Esophagus squamous epithelium (tissue), 4 donors: ENCODE data around the gene SLC22A25.

Experiments used
- POLR2A ChIP-seq, 4 donors: fragments of 450-650 bp; IDR thresholded peaks; one replicate each; pipeline ENCODE4 v1.6.1; 2017; ENCODE audit warnings: antibody characterized with exemption in 4 of 4, mild to moderate bottlenecking in 4 of 4, moderate library complexity in 3 of 4
- TF ChIP-seq, protein P1 (sequence below), 6 experiments: fragments of 450-650 bp in 4 of 6; fragments of 200-600 bp in 2 of 6; sonication (generic) in 2 of 6; IDR thresholded peaks; one replicate each; pipeline ENCODE4 v1.5.1; 2016 to 2019; ENCODE audit warnings: antibody characterized with exemption in 6 of 6, mild to moderate bottlenecking in 4 of 6, moderate library complexity in 4 of 6

DNA sequence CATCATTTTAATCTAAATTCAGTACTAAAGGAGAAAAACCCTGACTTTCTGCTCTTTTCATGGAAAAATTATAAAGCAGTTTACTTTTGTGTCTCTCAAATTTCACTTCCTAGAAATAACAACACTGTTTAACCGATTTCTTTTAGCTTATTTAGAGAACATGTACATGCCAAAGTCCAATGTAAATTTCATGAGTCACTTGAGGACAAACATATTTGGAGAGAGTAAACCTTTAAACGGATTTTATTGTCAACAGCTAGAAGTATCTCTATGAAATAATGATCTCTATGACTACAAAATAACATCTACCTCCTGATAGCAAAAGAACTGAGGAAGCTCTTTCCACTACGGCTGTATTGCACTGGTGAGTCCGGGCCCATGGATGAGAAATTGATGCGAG, 46.3 kb upstream of the SLC22A25 start:
- TF ChIP-seq, protein P1, sequence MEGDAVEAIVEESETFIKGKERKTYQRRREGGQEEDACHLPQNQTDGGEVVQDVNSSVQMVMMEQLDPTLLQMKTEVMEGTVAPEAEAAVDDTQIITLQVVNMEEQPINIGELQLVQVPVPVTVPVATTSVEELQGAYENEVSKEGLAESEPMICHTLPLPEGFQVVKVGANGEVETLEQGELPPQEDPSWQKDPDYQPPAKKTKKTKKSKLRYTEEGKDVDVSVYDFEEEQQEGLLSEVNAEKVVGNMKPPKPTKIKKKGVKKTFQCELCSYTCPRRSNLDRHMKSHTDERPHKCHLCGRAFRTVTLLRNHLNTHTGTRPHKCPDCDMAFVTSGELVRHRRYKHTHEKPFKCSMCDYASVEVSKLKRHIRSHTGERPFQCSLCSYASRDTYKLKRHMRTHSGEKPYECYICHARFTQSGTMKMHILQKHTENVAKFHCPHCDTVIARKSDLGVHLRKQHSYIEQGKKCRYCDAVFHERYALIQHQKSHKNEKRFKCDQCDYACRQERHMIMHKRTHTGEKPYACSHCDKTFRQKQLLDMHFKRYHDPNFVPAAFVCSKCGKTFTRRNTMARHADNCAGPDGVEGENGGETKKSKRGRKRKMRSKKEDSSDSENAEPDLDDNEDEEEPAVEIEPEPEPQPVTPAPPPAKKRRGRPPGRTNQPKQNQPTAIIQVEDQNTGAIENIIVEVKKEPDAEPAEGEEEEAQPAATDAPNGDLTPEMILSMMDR (IDR thresholded peaks at IDR 0.05), result no peak
- no peak for TF ChIP-seq POLR2A (IDR thresholded peaks at IDR 0.05)
